ENCODE results near the gene BCL2. TPM values are rescaled to one million over a fixed set of nuclear protein-coding genes. Genes with fewer than 3 reads are reported as not detected.

BCL2 gene
- total RNA-seq, 1 experiment from 2014 or later, result 2.6 TPM

DNA sequence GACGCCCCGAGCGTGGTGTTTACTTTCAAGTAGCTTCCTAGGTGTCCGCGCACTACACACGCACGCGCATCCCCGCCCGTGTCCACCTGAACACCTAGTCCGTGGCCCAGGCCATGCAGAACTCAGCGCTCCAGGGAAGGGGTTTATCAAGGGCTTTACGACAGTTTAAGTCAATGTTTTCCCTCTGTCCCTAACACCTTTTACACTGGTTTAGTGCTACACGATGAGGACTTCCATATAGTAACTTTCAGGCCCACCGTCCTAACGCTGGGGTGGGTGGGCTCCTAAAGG, 1.4 kb upstream of the BCL2 start:
- Mint-ChIP-seq H3K4me3 (peak overlapping the region; percentile 70), H3K27me3 (ENCODE audit: low read depth) (peaks cover 37% of the 10 kb centered on the region), H3K27ac (no peak overlapping the region), H3K36me3 (no peaks in the 10 kb centered on the region), H3K4me1 (peaks cover 24% of the 10 kb centered on the region), H3K9me3 (no peaks in the 10 kb centered on the region)
- no peak for DNase-seq (ENCODE audit: low spot score)
- ChIA-PET POLR2A (no interaction called here), CTCF (interaction anchor here (0.6 to 0.9 kb wide), 2 partner anchors 297 to 339 kb away, joined by 3 to 4 read pairs; no protein-coding TSS in a partner anchor)
- TF ChIP-seq NFE2L1 (CRISPR knock-in tag; IDR thresholded peaks at IDR 0.05) (no peak), FOXK1 (CRISPR knock-in tag; IDR thresholded peaks at IDR 0.05) (peak; percentile 44; the same call in 1 of the 2 replicates), TEAD1 (CRISPR knock-in tag; IDR thresholded peaks at IDR 0.05) (0 out of 2 replicates have a peak, but pooled peaks have one; percentile 40), MYBL2 (CRISPR knock-in tag; IDR thresholded peaks at IDR 0.05) (0 out of 2 replicates have a peak, but pooled peaks have one; percentile 45)
- TF ChIP-seq, protein P1, sequence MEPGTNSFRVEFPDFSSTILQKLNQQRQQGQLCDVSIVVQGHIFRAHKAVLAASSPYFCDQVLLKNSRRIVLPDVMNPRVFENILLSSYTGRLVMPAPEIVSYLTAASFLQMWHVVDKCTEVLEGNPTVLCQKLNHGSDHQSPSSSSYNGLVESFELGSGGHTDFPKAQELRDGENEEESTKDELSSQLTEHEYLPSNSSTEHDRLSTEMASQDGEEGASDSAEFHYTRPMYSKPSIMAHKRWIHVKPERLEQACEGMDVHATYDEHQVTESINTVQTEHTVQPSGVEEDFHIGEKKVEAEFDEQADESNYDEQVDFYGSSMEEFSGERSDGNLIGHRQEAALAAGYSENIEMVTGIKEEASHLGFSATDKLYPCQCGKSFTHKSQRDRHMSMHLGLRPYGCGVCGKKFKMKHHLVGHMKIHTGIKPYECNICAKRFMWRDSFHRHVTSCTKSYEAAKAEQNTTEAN (CRISPR knock-in tag; IDR thresholded peaks at IDR 0.05), result 0 out of 2 replicates have a peak, but pooled peaks have one; percentile 48
- ATAC-seq, result no peak

DNA sequence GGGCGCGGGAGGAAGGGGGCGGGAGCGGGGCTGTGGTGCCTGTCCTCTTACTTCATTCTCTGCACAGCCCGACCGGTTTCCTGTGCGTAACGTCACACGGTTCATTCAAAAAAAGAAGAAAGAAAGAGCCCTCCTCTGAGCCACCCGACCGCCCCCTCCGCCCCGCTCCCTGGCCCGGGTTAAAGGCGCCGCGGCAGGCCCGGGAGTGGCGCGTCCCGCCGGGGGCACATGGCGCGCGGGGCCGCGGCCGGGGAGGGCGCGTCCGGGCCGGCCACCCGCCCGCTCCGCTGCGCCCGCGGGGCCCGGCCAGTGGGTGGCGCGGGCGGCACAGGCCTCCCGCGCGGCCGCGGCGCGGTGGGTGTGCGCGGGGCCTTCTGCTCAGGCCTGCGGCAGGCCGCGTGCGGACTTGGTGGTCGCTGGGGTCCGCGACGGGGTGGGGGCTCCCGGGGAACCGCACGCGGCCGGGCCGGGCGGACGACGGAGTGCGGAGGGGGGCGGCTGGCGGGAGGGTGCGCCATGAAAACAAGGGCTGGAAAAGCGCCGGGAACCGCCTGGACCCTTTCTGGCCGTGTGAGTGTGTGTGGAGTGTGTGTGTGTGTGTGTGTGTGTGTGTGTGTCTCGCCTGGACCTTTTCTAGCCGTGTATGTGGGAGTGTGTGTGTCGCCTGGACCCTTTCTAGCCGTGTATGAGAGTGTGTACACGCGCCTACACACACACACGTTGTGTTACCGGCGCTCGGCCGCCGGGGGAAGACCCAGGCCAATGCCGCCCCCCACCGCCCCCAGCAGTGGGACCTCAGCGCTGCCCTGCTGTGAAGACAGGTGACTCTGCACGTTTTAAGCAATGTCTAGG, 780 bp upstream of the BCL2 start:
- ChIA-PET POLR2A (no interaction called here), CTCF (interaction anchor here (0.6 to 1.4 kb wide), 5 partner anchors 19 to 339 kb away, joined by 3 to 6 read pairs (median 4); no protein-coding TSS in a partner anchor)
- peak; percentile 47 for ATAC-seq
- no peaks in the 10 kb centered on the region for H3K9me3 Mint-ChIP-seq
- no peaks in the 10 kb centered on the region for H3K36me3 Mint-ChIP-seq
- H3K27ac Mint-ChIP-seq, result no peak overlapping the region
- H3K4me3 Mint-ChIP-seq, result peak overlapping the region; percentile 70
- peaks cover 24% of the 10 kb centered on the region for H3K4me1 Mint-ChIP-seq
- TF ChIP-seq PRDM15 (CRISPR knock-in tag; IDR thresholded peaks at IDR 0.05) (0 out of 2 replicates have a peak, but pooled peaks have one; percentile 23), SP1 (CRISPR knock-in tag; conservative IDR thresholded peaks at IDR 0.05) (0 out of 2 replicates have a peak, but pooled peaks have one; percentile 16), TEAD4 (CRISPR knock-in tag; IDR thresholded peaks at IDR 0.05) (no peak), ZNF423 (CRISPR knock-in tag; IDR thresholded peaks at IDR 0.05) (peak; percentile 38; the same call in 1 of the 2 replicates), FOXP1 (CRISPR knock-in tag; IDR thresholded peaks at IDR 0.05; ENCODE audit: borderline replicate concordance) (0 out of 2 replicates have a peak, but pooled peaks have one; percentile 69), MAX (CRISPR knock-in tag; IDR thresholded peaks at IDR 0.05) (peak; percentile 73)
- TF ChIP-seq, protein P2, sequence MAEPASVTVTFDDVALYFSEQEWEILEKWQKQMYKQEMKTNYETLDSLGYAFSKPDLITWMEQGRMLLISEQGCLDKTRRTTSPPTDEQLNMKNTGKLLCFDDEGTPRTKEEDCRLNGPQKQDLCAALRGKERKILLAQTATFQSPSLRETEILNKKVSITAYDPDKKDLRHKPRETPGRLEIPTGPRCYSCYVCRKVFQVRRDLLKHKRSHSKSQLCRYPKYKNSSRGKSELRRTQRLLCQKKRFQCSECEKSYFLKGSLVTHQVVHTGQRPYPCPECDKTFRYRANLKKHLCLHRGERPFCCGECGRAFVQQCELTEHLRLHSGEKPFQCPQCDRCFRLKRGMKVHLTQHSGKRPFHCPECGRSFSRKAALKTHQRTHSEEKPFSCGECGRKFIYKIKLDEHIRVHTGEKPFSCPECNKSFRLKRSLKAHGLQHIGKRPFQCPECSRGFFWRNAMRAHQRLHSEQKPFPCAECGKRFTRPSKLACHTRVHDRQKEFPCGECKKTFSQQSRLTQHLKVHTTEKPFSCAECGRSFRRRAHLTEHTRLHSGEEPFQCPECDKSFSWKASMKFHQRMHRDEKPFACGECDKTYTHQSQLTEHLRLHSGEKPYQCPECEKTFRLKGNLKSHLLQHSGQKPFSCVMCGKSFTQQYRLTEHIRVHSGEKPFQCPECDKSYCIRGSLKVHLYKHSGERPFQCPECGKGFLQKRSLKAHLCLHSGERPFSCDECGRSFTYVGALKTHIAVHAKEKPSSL (CRISPR knock-in tag; conservative IDR thresholded peaks at IDR 0.05), result no peak
- peaks cover 38% of the 10 kb centered on the region for H3K27me3 Mint-ChIP-seq (ENCODE audit: low read depth)
- peak; percentile 60 for DNase-seq (ENCODE audit: low spot score)

- Mint-ChIP-seq H3K9me3 (no peaks in the 10 kb centered on the region), H3K27me3 (ENCODE audit: low read depth) (peaks cover 41% of the 10 kb centered on the region), H3K4me3 (peak overlapping the region; percentile 91), H3K4me1 (peaks cover 24% of the 10 kb centered on the region), H3K27ac (no peak overlapping the region), H3K36me3 (no peaks in the 10 kb centered on the region)
- CTCF ChIA-PET, result interaction anchor here (0.7 to 2.2 kb wide), 11 partner anchors 11 to 302 kb away, joined by 3 to 16 read pairs (median 5); no protein-coding TSS in a partner anchor
- POLR2A ChIA-PET, result interaction anchor here (1.2 kb wide), 1 partner anchor 294 kb away, joined by 4 read pairs; no protein-coding TSS in a partner anchor
- DNase-seq (ENCODE audit: low spot score), result no peak
- ATAC-seq, result no peak
- TF ChIP-seq JUN (CRISPR knock-in tag; IDR thresholded peaks at IDR 0.05), result no peak
- no peak for TF ChIP-seq USF2 (CRISPR knock-in tag; IDR thresholded peaks at IDR 0.05)
- TF ChIP-seq NFE2L1 (CRISPR knock-in tag; IDR thresholded peaks at IDR 0.05), result no peak
- TF ChIP-seq ETV6 (CRISPR knock-in tag; IDR thresholded peaks at IDR 0.05), result no peak
- TF ChIP-seq ZNF281 (CRISPR knock-in tag; IDR thresholded peaks at IDR 0.05), result no peak
- no peak for TF ChIP-seq ZNF263 (CRISPR knock-in tag; IDR thresholded peaks at IDR 0.05; ENCODE audit: low read depth)
- TF ChIP-seq RORB (CRISPR knock-in tag; IDR thresholded peaks at IDR 0.05), result no peak
- TF ChIP-seq SMAD3 (CRISPR knock-in tag; IDR thresholded peaks at IDR 0.05; ENCODE audit: borderline replicate concordance), result no peak
Observed at GRCh38 chr18:63318889-63319382, 633 bp downstream of the BCL2 start.
